NOMO-1 treated with DMSO at 0.1 percent for 48 hours (cell line): Measurements from ENCODE around the gene EMC1.
"Not testable (repeated sequence)": the region's sequence is repeated elsewhere in the genome, so short reads cannot be mapped to it uniquely, and the experiment has no call there.

Source experiments
- DNase-seq: peaks from one replicate; lab custom pipeline; 2025; ENCODE audit not compliant: unreplicated experiment; lab: John Stamatoyannopoulos, UW

Gene EMC1

GRCh38 chr1:19251305-19252196 is at the start of gene EMC1, which contains the start of gene MRTO4:
EMC1 (minus strand) TSS chr1:19251524; CDS start chr1:19251509, 15 bp downstream.
MRTO4 (plus strand) TSS chr1:19251805; CDS start chr1:19251836, 31 bp downstream.
- peak; percentile 77 for DNase-seq

- no peak for DNase-seq
Observed at GRCh38 chr1:19300211-19300610, 48.9 kb upstream of the EMC1 start.

- DNase-seq: no peak
Observed at GRCh38 chr1:19294638-19295037, 43.3 kb upstream of the EMC1 start.

- no peak for DNase-seq
Observed at GRCh38 chr1:19289244-19289643, 37.9 kb upstream of the EMC1 start.

GRCh38 chr1:19288324-19289241 is 37.3 kb upstream of the EMC1 start, which contains the start of gene AKR7A3:
AKR7A3 (minus strand) TSS chr1:19288770; CDS start chr1:19288709, 61 bp downstream.
- DNase-seq: peak; percentile 57

- no peak for DNase-seq
Observed at GRCh38 chr1:19287436-19288185, 36.3 kb upstream of the EMC1 start.

GRCh38 chr1:19285807-19286206 is 34.5 kb upstream of the EMC1 start:
- not testable (repeated sequence) for DNase-seq

- not testable (repeated sequence) for DNase-seq
Observed at GRCh38 chr1:19285366-19285765, 34.0 kb upstream of the EMC1 start.

- no peak for DNase-seq
Observed at GRCh38 chr1:19284881-19285280, 33.6 kb upstream of the EMC1 start.

GRCh38 chr1:19283891-19284290 is 32.6 kb upstream of the EMC1 start:
- no peak for DNase-seq

- DNase-seq: no peak
Observed at GRCh38 chr1:19274636-19275035, 23.3 kb upstream of the EMC1 start.

GRCh38 chr1:19273844-19274531 is 22.7 kb upstream of the EMC1 start:
- not testable (repeated sequence) for DNase-seq

GRCh38 chr1:19273106-19273843 is 22.0 kb upstream of the EMC1 start:
- no peak for DNase-seq

GRCh38 chr1:19272064-19272463 is 20.7 kb upstream of the EMC1 start:
- DNase-seq: no peak

GRCh38 chr1:19270343-19270730 is 19.0 kb upstream of the EMC1 start:
- DNase-seq: not testable (repeated sequence)

- not testable (repeated sequence) for DNase-seq
Observed at GRCh38 chr1:19269427-19270342, 18.4 kb upstream of the EMC1 start.

GRCh38 chr1:19268445-19268844 is 17.1 kb upstream of the EMC1 start:
- no peak for DNase-seq

GRCh38 chr1:19262744-19263143 is 11.4 kb upstream of the EMC1 start:
- DNase-seq: no peak
